B cell (primary cell): ENCODE data around the gene AKT3. TPM values are rescaled to one million over a fixed set of nuclear protein-coding genes. Genes with fewer than 3 reads are reported as not detected.

Experiments used
- ATAC-seq: fragments of 200-7000 bp; cut with Tn5 transposase; one replicate; pipeline ENCODE4 v1.10.0; 2021; ENCODE audit warnings: low read depth, mild to moderate bottlenecking, moderate number of reproducible peaks, moderate library complexity
- CTCF ChIA-PET: fragments of 350-600 bp; sonication (Branson Sonifier 250); formaldehyde crosslinking; loops from one replicate; lab custom pipeline; 2021; ENCODE audit warnings: antibody characterized with exemption, inconsistent platforms; lab: Charles Lee
- POLR2A ChIA-PET: fragments of 350-600 bp; sonication (Branson Sonifier 250); formaldehyde crosslinking; loops from one replicate; lab custom pipeline; 2021; ENCODE audit warnings: antibody characterized with exemption; lab: Charles Lee
- DNase-seq: peaks from one replicate; pipeline ENCODE4 v3.0.0; 2013
- H2AFZ ChIP-seq: 2 replicates; pipeline ENCODE4 v1.6.1; 2012; ENCODE audit warnings: mild to moderate bottlenecking, low read depth, low read length; ENCODE audit not compliant: insufficient read depth, poor library complexity, severe bottlenecking
- H3K27ac ChIP-seq, 2 donors: 1 replicate in 1 of 2; 2 replicates in 1 of 2; pipeline ENCODE4 v1.5.1; 2012 to 2013; ENCODE audit warnings: low read length in 2 of 2, mild to moderate bottlenecking in 2 of 2, moderate library complexity in 1 of 2
- H3K27me3 ChIP-seq, 4 experiments: fragments of 200-600 bp in 1 of 4; sonication (generic) in 1 of 4; replicated peaks in 1 of 4; 1 replicate in 2 of 4; 2 replicates in 2 of 4; pipeline versions ENCODE4 v1.6.1 to v1.7.0; 2013 to 2016; ENCODE audit warnings: low read length in 3 of 4, mild to moderate bottlenecking in 2 of 4, mixed read lengths in 1 of 4, moderate library complexity in 1 of 4; ENCODE audit not compliant: insufficient read depth in 4 of 4, control insufficient read depth in 3 of 4; ENCODE audit errors: control extremely low read depth in 1 of 4
- H3K36me3 ChIP-seq, 2 experiments: replicated peaks in 1 of 2; 1 replicate in 1 of 2; 2 replicates in 1 of 2; pipeline versions ENCODE4 v1.6.1 to v1.7.1; 2013; ENCODE audit warnings: low read length in 1 of 2; ENCODE audit not compliant: insufficient read depth in 2 of 2, control insufficient read depth in 1 of 2; ENCODE audit errors: control extremely low read depth in 1 of 2, extremely low read depth in 1 of 2
- H3K4me1 ChIP-seq, 2 donors: fragments of 200-600 bp in 1 of 2; sonication (generic) in 1 of 2; 1 replicate in 1 of 2; 2 replicates in 1 of 2; pipeline versions ENCODE4 v1.5.1 to v1.6.1; 2013 to 2017; ENCODE audit warnings: low read length in 2 of 2; ENCODE audit not compliant: control insufficient read depth in 2 of 2, insufficient read depth in 2 of 2
- H3K4me2 ChIP-seq: replicated peaks from 2 replicates; pipeline ENCODE3; 2012; ENCODE audit warnings: mild to moderate bottlenecking, low read depth, low read length; ENCODE audit not compliant: poor library complexity, severe bottlenecking
- H3K4me3 ChIP-seq, 5 experiments: fragments of 200-600 bp in 1 of 5; sonication (generic) in 1 of 5; 1 replicate in 3 of 5; 2 replicates in 2 of 5; pipeline versions ENCODE4 v1.5.1 to v1.7.0; 2011 to 2016; ENCODE audit warnings: low read length in 4 of 5, mild to moderate bottlenecking in 4 of 5, low read depth in 2 of 5, control low read depth in 1 of 5, moderate library complexity in 1 of 5; ENCODE audit not compliant: insufficient read depth in 1 of 5; ENCODE audit errors: control extremely low read depth in 1 of 5, extremely low read depth in 1 of 5
- H3K79me2 ChIP-seq: fragments of 200-600 bp; sonication (generic); one replicate; pipeline ENCODE4 v1.6.0; 2016; ENCODE audit warnings: low read length; ENCODE audit not compliant: control insufficient read depth, insufficient read depth
- H3K9ac ChIP-seq: fragments of 200-600 bp; sonication (generic); 2 replicates; pipeline ENCODE4 v1.6.1; 2017; ENCODE audit warnings: mild to moderate bottlenecking, low read length, moderate library complexity
- H3K9me3 ChIP-seq, 3 donors: one replicate each; pipeline versions ENCODE4 v1.6.1 to v1.7.1; 2013; ENCODE audit warnings: low read length in 2 of 3; ENCODE audit not compliant: control insufficient read depth in 2 of 3, insufficient read depth in 1 of 3; ENCODE audit errors: control extremely low read depth in 1 of 3
- H4K20me1 ChIP-seq: 2 replicates; pipeline ENCODE4 v1.6.0; 2012; ENCODE audit warnings: mild to moderate bottlenecking, low read length; ENCODE audit not compliant: insufficient read depth, control insufficient read depth, poor library complexity, severe bottlenecking
- H3K27ac Mint-ChIP-seq: one replicate; pipeline ENCODE4 v1.8.0; 2021; ENCODE audit warnings: mixed read lengths
- H3K27me3 Mint-ChIP-seq: one replicate; pipeline ENCODE4 v1.8.0; 2021; ENCODE audit warnings: mixed read lengths
- H3K4me1 Mint-ChIP-seq: one replicate; pipeline ENCODE4 v1.8.0; 2021; ENCODE audit warnings: mixed read lengths
- H3K4me3 Mint-ChIP-seq: one replicate; pipeline ENCODE4 v1.8.0; 2021; ENCODE audit warnings: mixed read lengths
- H3K9me3 Mint-ChIP-seq: one replicate; pipeline ENCODE4 v1.8.0; 2022; ENCODE audit warnings: mixed read lengths; ENCODE audit not compliant: insufficient read depth
- CTCF ChIP-seq: fragments of 200-600 bp; IDR thresholded peaks from one replicate; pipeline ENCODE4 v1.8.0; 2022; ENCODE audit warnings: antibody characterized with exemption, mild to moderate bottlenecking
- EZH2 ChIP-seq: IDR thresholded peaks from 2 replicates; pipeline ENCODE4 v1.6.1; 2012; ENCODE audit warnings: borderline replicate concordance, low read depth, mild to moderate bottlenecking, moderate library complexity, low read length; ENCODE audit not compliant: insufficient read depth, poor library complexity, severe bottlenecking
- WGBS: methylation state at CpG from one replicate; pipeline ENCODE4 v1.1.5; 2013; ENCODE audit warnings: missing lambda C conversion rate; ENCODE audit not compliant: insufficient coverage; 5-methylcytosine and 5-hydroxymethylcytosine counted together
- intact Hi-C: fragments of 100-400 bp; cut with micrococcal nuclease; formaldehyde crosslinking; loops from one replicate; pipeline ENCODE4 v1.10.0; 2022
- polyA plus RNA-seq: library from polyadenylated mRNA; depleted of rRNA; stranded (reverse); fragments of >200 nt; gene quantifications from 2 replicates; pipeline ENCODE4 v1.2.3, GENCODE V29; 2012
- total RNA-seq, 2 donors: library from RNA; stranded (reverse); fragments of 120-200 nt in 1 of 2; gene quantifications; 1 replicate in 1 of 2; 2 replicates in 1 of 2; pipeline versions ENCODE4 v1.2.3 to v1.2.4, GENCODE V29; 2013 to 2022

The AKT3 gene
- total and polyA plus RNA-seq, 2 donors (not counting 1 experiment from before 2014, with no cell fraction given), result 4.4 to 148 TPM

- Histone ChIP-seq H3K4me1 (peaks cover 13 to 14% of the 10 kb centered on the region in 2 donors), H3K27me3 (no peaks in the 10 kb centered on the region), H3K9ac (peak overlapping the region; percentile 94), H2AFZ (peak overlapping the region; percentile 74), H3K27ac (peak overlapping the region; percentile 39 to 98), H3K9me3 (no peaks in the 10 kb centered on the region), H3K4me3 (peak overlapping the region in 4 of 5 experiments; percentile 70 to 82 (median 77)), H4K20me1 (no peaks in the 10 kb centered on the region), H3K36me3 (no peaks in the 10 kb centered on the region), H3K4me2 (peak overlapping the region; percentile 86), H3K79me2 (peaks cover 2% of the 10 kb centered on the region)
- Mint-ChIP-seq H3K9me3 (no peaks in the 10 kb centered on the region), H3K4me1 (peaks cover 38% of the 10 kb centered on the region), H3K4me3 (peak overlapping the region; percentile 96), H3K27me3 (peaks cover 7% of the 10 kb centered on the region), H3K27ac (peak overlapping the region; percentile 97)
- POLR2A ChIA-PET, result interaction anchor here (0.6 to 1.5 kb wide), 10 partner anchors 197 to 1173 kb away, joined by 3 to 20 read pairs (median 5); partner anchors contain the start of genes CEP170 and SDCCAG8
- CTCF ChIA-PET, result no interaction called here
- DNase-seq (peak; percentile 83), ATAC-seq (peak; percentile 32)
- intact Hi-C loops, result loop anchor here (1.0 to 5.0 kb wide), 7 partner anchors 122 to 803 kb away; partner anchors contain the start of genes ADSS2 and DESI2
- TF ChIP-seq EZH2 (no peak), CTCF (no peak)
- WGBS, result 1% methylated on average over 27 of the region's 81 CpGs
Observed at GRCh38 chr1:243849421-243850201, 432 bp downstream of the AKT3 start.
